ENCODE data around the gene ARAP3.

ARAP3 gene

DNA sequence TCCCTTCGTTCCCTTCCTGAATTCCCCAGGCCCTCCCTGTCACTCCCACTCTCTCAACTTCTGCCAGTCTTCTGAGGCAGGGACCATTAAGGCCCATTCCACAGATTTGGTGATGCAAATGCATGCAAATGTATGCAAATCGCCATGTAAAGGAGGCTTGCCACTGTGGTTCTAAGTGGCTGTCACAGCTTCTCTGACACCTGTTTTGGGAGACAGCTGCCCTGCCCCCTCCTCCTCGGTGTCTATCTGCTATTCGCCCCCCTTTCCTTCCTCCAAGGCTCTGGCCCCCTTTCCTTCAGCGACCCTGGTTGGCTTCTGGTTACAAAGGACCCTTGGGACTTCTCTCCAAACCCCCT is 10.5 kb upstream of the ARAP3 start:
- H3K9me3 Mint-ChIP-seq: no peaks in the 10 kb centered on the region
- peak overlapping the region; percentile 77 for H3K27ac Mint-ChIP-seq
- no peaks in the 10 kb centered on the region for H3K36me3 Mint-ChIP-seq (ENCODE audit: low read depth)
- DNase-seq (ENCODE audit: low spot score): no peak
- peak overlapping the region; percentile 87 for H3K4me3 Mint-ChIP-seq
- H3K27me3 Mint-ChIP-seq (ENCODE audit: low read depth): peaks cover 26% of the 10 kb centered on the region
- H3K4me1 Mint-ChIP-seq (ENCODE audit: low read depth): peaks cover 26% of the 10 kb centered on the region

DNA sequence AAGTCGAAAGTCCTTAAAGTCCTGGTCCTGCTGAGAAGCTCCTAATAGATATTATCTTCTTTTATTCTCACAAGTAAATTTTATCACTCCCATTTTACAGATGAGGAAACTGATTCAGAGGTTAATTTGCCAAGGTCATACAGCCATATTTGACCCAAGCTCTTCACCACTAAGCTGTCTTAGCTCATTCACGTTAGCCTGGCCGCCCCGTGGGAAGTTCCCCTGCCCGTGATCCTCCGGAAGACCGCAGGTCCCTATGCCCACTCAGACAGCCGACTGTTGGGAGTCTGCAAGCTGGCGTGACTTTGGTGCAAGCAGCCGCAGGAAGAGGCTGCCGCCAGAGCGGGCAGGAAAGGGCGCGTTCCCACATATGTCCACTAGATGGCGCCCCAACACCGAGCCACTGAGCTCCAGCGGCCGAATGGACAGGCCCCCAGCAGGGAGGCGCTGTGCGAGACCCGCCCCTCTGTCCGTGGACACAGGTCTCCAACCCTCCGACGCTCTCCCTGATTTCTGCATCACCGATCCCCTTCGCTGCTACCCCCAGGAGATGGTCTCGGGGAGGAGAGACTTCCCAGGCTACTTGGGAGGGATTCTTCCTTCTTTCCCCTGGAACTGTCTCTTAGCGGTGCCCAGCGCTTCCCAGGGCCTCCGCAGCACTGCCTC is 10.0 kb upstream of the ARAP3 start:
- peak; percentile 87 for DNase-seq (ENCODE audit: low spot score)
- Mint-ChIP-seq H3K4me1 (ENCODE audit: low read depth) (peaks cover 26% of the 10 kb centered on the region), H3K4me3 (peak overlapping the region; percentile 87), H3K36me3 (ENCODE audit: low read depth) (no peaks in the 10 kb centered on the region), H3K27me3 (ENCODE audit: low read depth) (peaks cover 23% of the 10 kb centered on the region), H3K9me3 (no peaks in the 10 kb centered on the region), H3K27ac (peak overlapping the region; percentile 77)

DNA sequence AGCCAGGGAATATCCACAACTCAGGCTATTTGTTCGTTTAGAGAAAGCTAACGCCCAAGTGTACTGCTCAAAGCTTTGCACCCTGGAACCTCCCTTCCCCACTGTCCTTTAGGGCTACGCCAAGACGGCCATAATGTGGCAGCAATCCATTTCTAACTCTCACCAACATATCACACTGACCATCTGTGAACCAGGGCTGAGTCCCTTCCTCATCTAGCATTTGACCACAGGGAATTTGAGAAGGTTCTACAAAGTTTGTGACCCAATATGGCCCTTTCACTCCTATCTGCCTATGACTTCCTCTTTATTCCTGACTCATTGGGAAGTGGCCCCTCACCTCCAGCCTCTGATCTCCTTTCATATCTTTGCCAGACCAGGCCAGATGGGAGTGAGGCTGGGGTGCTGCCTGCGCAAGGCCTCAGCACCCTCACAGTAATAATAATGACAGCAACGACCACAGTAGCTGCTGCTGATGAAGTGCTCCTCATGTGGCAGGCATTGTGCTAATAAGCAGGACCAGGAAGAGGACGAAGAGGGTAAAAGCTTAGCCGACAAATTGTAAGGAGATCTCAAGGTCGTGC is 9.3 kb upstream of the ARAP3 start:
- no peak for DNase-seq (ENCODE audit: low spot score)
- Mint-ChIP-seq H3K9me3 (no peaks in the 10 kb centered on the region), H3K36me3 (ENCODE audit: low read depth) (no peaks in the 10 kb centered on the region), H3K27me3 (ENCODE audit: low read depth) (peaks cover 23% of the 10 kb centered on the region), H3K4me1 (ENCODE audit: low read depth) (peaks cover 26% of the 10 kb centered on the region), H3K4me3 (no peak overlapping the region), H3K27ac (no peak overlapping the region)

DNA sequence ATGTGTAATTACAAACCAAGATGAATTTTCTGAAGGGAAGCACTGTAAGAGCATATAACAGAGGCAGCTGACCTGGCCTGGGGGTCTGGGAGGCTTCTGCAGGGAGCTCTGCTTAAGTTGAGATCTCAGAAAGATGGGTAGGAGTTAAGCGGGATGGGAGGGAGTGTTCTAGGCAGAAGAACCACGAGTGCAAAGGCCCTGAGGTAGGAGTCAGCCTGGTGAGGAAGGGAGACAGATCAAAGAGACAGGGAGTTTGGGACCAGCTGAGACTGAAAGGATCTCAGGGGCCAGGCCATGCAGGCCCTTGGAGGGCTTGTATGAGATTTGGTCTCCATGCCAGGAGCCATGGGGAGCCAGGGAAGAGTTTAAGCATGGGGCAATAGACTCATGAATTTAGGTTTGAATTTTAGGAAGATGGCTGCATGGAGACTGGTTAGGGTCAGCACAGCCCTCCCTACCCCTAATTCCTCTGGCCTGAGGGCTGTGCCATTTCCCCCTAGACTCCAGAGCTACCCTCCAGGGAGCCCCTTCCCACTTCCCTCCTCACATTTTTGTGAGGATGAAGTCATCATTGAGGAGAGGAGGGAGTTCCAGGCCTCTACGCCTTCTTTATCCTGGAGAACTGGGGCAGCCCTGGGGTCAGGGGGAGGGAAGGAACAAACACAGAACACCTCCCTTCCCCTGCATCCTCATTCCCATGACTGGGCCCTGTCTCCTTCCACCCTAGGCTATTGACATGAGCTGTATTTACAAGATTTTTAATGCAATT is 4.8 kb upstream of the ARAP3 start:
- H3K27me3 Mint-ChIP-seq (ENCODE audit: low read depth): peaks cover 21% of the 10 kb centered on the region
- H3K9me3 Mint-ChIP-seq: no peaks in the 10 kb centered on the region
- peaks cover 21% of the 10 kb centered on the region for H3K4me1 Mint-ChIP-seq (ENCODE audit: low read depth)
- no peaks in the 10 kb centered on the region for H3K36me3 Mint-ChIP-seq (ENCODE audit: low read depth)
- no peak for DNase-seq (ENCODE audit: low spot score)
- H3K4me3 Mint-ChIP-seq: no peak overlapping the region
- H3K27ac Mint-ChIP-seq: no peak overlapping the region

DNA sequence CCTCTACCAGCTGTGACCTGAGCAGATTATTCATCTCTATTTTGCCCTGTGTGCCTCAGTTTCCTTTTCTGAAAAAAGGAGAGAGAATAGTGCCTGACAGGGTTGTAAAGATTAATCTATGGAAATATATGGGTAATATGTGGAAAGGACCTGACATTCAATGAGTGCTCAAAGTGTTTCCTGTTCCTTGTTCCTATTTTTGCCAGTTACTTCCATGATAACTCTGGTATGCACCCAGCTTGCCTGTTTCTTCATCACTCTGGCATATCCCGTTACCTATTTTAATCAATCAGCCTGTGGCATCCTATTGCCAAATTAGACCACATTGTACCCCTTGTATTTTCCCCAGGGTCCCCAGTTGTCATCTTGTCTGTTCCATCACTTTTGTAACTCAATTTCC is 3.6 kb upstream of the ARAP3 start:
- no peaks in the 10 kb centered on the region for H3K9me3 Mint-ChIP-seq
- H3K4me3 Mint-ChIP-seq: no peak overlapping the region
- no peaks in the 10 kb centered on the region for H3K36me3 Mint-ChIP-seq (ENCODE audit: low read depth)
- H3K4me1 Mint-ChIP-seq (ENCODE audit: low read depth): peaks cover 24% of the 10 kb centered on the region
- no peak for DNase-seq (ENCODE audit: low spot score)
- H3K27me3 Mint-ChIP-seq (ENCODE audit: low read depth): peaks cover 13% of the 10 kb centered on the region
- H3K27ac Mint-ChIP-seq: no peak overlapping the region

DNA sequence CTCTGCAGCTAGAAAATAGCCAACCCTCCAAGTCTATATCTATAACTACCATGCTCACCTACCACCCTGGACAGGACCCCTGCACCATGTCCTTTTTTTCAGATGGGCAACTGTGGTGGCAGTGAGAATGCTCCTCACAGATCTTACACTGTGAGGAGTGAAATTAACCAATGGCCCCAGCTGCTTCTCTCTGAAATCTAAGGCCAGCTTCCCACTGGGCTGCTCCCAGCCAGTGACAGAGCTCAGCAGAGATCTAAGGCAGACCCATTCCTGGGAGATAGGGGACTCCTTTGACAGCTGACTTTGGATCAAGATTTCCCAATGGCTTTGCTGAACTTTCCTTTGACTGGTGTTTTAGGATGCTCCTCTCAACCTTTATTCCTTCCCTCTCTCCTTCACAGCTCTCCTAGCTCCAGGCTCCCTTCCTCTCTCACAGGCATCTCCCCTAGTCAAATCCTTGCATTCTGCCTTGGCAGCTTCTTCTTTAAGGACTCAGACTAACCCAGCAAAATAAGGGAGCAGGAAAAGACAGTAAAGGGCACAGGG is 1.6 kb upstream of the ARAP3 start:
- H3K27me3 Mint-ChIP-seq (ENCODE audit: low read depth): peaks cover 2% of the 10 kb centered on the region
- no peak overlapping the region for H3K27ac Mint-ChIP-seq
- no peak for DNase-seq (ENCODE audit: low spot score)
- peaks cover 24% of the 10 kb centered on the region for H3K4me1 Mint-ChIP-seq (ENCODE audit: low read depth)
- no peak overlapping the region for H3K4me3 Mint-ChIP-seq
- H3K9me3 Mint-ChIP-seq: no peaks in the 10 kb centered on the region
- no peaks in the 10 kb centered on the region for H3K36me3 Mint-ChIP-seq (ENCODE audit: low read depth)

DNA sequence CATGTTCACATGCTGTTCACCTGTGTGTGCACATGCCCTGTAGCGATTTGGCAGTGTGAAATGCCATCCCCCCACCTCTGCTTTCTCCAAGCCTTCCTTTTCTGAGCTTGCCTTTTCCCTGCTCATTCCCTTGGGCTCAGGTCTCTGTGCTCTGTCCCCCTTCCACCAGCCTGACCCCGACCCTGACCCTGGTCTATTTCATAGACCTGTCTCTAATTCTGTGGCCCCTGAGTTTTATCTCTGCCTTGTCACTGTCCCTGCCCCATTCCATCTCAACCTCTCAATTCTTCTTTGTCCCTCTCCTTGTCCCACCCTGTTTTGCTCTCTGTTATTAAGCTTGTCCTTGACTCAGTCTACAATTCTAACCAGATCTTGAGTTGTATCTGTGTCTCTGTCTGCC is 735 bp downstream of the ARAP3 start:
- Mint-ChIP-seq H3K36me3 (ENCODE audit: low read depth) (peaks cover 2% of the 10 kb centered on the region), H3K4me3 (peak overlapping the region; percentile 62), H3K4me1 (ENCODE audit: low read depth) (peaks cover 24% of the 10 kb centered on the region), H3K27ac (peak overlapping the region; percentile 7), H3K9me3 (no peaks in the 10 kb centered on the region), H3K27me3 (ENCODE audit: low read depth) (no peaks in the 10 kb centered on the region)
- no peak for DNase-seq (ENCODE audit: low spot score)

DNA sequence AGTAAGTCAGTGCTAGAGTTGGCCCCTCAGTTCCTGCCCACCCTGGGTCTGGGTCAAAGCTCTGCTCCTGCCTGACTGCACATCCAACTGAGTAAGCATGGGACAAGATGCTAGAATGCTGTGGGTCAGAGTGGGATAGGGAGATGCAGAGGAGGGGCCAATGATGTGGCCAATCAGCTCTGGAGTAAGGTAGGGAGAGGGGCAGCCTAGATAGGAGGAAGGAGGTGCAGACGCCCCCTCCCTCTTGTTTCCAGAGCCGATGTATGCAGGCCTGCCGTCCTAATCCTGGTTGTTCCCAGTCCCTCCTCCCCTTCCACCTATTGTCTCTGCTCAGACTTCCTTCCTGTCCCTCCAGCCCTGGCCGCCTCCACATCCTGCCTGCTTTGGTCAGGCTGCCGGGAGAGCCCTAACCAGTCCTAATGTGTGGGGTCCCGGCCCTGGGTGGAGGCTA is 1.3 kb downstream of the ARAP3 start:
- Mint-ChIP-seq H3K9me3 (no peaks in the 10 kb centered on the region), H3K36me3 (ENCODE audit: low read depth) (peaks cover 2% of the 10 kb centered on the region), H3K4me1 (ENCODE audit: low read depth) (peaks cover 24% of the 10 kb centered on the region), H3K27ac (no peak overlapping the region), H3K4me3 (peak overlapping the region; percentile 62), H3K27me3 (ENCODE audit: low read depth) (no peaks in the 10 kb centered on the region)
- no peak for DNase-seq (ENCODE audit: low spot score)

DNA sequence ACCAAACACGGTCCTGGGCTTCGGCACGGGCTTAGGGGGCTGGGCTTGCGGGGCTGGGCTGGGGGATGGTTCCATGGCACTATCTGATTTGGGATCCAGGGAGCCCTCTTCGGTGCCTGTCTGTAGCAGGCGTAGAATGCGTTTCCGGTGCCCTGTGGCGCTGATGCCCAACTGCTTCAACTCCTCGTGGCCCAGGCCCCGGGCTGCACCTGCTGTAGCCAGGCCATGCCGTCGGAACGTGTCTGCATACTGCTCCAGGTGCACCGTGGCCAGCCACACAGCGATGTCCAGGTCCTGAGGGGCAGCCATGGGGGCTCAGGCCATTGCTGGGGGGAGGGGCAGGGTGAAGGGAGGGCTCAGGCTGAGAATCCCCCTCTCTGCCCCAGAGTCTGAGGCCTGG is 1.9 kb downstream of the ARAP3 start:
- Mint-ChIP-seq H3K4me3 (no peak overlapping the region), H3K9me3 (no peaks in the 10 kb centered on the region)
- no peak for DNase-seq (ENCODE audit: low spot score)

DNA sequence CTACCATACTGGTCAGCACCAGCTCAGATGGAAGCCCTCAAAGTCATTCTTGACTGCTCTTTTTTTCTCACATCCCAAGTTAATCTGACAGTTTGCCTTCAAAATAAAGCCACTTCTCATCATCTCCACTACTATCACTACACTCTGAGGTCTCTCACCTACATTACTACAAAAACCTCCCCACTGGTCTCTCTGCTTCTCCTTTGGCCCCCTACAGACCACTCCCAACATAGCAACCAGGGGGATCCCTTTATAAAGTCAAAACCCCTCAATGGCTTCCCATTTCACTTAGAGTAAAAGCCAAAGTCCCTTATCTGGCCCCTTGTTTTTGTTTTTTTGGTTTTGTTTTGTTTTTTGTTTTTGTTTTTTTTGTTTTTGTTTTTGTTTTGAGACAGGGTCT is 4.6 kb downstream of the ARAP3 start:
- H3K4me1 Mint-ChIP-seq (ENCODE audit: low read depth): peaks cover 11% of the 10 kb centered on the region
- no peak overlapping the region for H3K4me3 Mint-ChIP-seq
- peaks cover 2% of the 10 kb centered on the region for H3K36me3 Mint-ChIP-seq (ENCODE audit: low read depth)
- DNase-seq (ENCODE audit: low spot score): no peak
- H3K27ac Mint-ChIP-seq: no peak overlapping the region
- H3K27me3 Mint-ChIP-seq (ENCODE audit: low read depth): no peaks in the 10 kb centered on the region
- H3K9me3 Mint-ChIP-seq: no peaks in the 10 kb centered on the region

More for the DNA sequence above, 1.9 kb downstream of the ARAP3 start:
- no peaks in the 10 kb centered on the region for H3K27me3 Mint-ChIP-seq (ENCODE audit: low read depth)
- no peak overlapping the region for H3K27ac Mint-ChIP-seq
- H3K36me3 Mint-ChIP-seq (ENCODE audit: low read depth): peaks cover 2% of the 10 kb centered on the region
- H3K4me1 Mint-ChIP-seq (ENCODE audit: low read depth): peaks cover 24% of the 10 kb centered on the region

DNA sequence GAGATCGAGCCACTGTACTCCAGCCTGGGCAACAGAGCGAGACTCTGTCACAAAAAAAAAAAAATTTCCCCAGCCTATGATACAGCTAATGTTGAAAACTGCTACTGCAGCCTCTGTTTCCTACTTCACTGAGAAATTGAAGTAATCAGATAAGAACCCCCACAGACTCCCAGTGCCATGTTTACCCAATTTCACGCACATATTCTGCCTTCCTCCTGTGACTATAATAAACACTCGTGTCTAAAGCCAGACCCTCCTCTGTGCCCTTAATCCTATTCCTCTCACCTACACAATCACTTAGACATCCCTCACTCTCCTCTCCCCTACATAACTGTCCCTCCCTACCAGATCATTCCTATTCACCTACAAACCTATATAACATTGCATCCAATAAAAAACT is 6.4 kb downstream of the ARAP3 start:
- H3K27me3 Mint-ChIP-seq (ENCODE audit: low read depth): no peaks in the 10 kb centered on the region
- H3K27ac Mint-ChIP-seq: no peak overlapping the region
- H3K36me3 Mint-ChIP-seq (ENCODE audit: low read depth): peaks cover 2% of the 10 kb centered on the region
- H3K4me3 Mint-ChIP-seq: no peak overlapping the region
- H3K4me1 Mint-ChIP-seq (ENCODE audit: low read depth): peaks cover 1% of the 10 kb centered on the region
- H3K9me3 Mint-ChIP-seq: no peaks in the 10 kb centered on the region
- no peak for DNase-seq (ENCODE audit: low spot score)

DNA sequence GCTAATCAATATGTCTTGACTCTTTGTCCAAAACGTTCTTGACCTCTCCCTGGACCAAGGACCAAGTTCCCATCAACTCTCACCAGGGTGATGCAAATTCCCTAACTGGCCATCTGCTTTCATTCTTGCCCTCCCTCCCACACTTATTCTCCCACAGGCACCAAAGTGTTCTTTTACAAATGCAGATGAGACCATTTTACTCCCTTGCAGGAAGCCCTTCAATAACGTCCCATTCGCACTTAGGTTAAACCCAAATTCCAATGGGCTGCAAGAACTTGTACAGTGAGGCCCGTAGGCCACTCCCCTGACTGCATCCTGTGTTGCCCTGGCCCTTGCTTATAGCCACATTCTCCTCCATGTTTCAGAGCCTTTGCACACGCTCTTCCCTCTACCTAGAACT is 7.3 kb downstream of the ARAP3 start:
- DNase-seq (ENCODE audit: low spot score): no peak
- no peak overlapping the region for H3K4me3 Mint-ChIP-seq
- H3K4me1 Mint-ChIP-seq (ENCODE audit: low read depth): no peaks in the 10 kb centered on the region
- peaks cover 2% of the 10 kb centered on the region for H3K36me3 Mint-ChIP-seq (ENCODE audit: low read depth)
- no peak overlapping the region for H3K27ac Mint-ChIP-seq
- H3K27me3 Mint-ChIP-seq (ENCODE audit: low read depth): no peaks in the 10 kb centered on the region
- no peaks in the 10 kb centered on the region for H3K9me3 Mint-ChIP-seq

DNA sequence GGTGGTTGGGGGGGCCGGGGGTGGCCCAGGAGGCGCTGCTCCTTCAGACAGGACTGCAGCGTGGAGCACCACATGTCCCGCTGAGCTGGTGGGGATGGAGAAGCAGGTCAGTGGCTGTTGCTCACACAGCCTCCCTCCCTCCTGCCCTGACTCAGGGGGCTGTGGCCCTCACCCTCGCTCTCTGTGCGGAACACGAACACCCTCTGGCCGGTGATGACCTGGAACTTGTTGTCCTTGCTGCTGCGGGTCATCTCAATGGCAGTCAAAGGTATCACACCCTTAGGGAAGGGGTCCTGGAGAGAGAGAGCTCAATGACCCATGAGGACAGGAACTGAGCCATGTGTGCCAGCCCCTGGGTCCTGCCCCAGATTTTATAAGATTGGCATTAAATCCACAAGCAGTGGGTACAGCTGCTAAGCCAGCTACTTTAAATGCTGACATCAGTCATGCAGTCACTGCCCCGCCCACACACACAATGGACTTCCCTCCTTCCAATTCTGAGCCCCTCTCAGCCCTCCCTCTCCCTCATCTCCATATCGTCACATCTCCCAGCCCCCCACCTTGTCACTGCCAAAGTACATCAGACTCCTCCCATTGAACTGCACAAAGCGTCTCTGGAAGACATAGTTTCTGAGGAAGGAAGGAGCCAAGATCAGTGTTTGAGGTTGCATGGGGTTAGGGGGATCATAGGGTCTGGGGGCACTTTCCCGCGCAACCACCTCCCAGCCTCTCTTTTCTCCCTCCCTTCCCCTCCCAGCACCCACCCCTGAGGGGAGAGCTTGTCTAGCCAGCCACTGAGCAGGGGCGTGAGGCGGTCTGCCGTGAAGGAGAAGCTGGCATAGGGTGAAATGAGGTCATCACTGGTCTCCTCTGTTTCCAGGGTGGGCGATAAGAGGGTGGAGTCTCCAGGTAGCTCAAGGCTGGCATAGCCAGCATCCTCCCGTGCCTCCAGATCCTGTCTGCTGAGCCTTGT is 8.9 kb downstream of the ARAP3 start:
- H3K4me3 Mint-ChIP-seq: no peak overlapping the region
- no peak overlapping the region for H3K27ac Mint-ChIP-seq
- no peaks in the 10 kb centered on the region for H3K36me3 Mint-ChIP-seq (ENCODE audit: low read depth)
- no peaks in the 10 kb centered on the region for H3K27me3 Mint-ChIP-seq (ENCODE audit: low read depth)
- H3K4me1 Mint-ChIP-seq (ENCODE audit: low read depth): no peaks in the 10 kb centered on the region
- no peak for DNase-seq (ENCODE audit: low spot score)
- no peaks in the 10 kb centered on the region for H3K9me3 Mint-ChIP-seq

Data from T-helper 2 cell treated with Interferon-gamma antibody and Interleukin-4, amounts not matched to agents 5 μg/mL and 100 μg/mL, for 36 hours (primary cell).